RWPE1 (cell line): ENCODE measurements around the gene SREBF1.

ENCODE experiments used
- CTCF ChIA-PET: fragments of 350-600 bp; sonication (Branson Sonifier 250); formaldehyde crosslinking; extraction: SDS; loops from one replicate; lab custom pipeline; 2021; lab: Yijun Ruan, JAX
- POLR2A ChIA-PET: fragments of 400-600 bp; formaldehyde crosslinking; extraction: SDS; loops from one replicate; lab custom pipeline; 2020; ENCODE audit warnings: antibody characterized with exemption; ENCODE audit not compliant: low non-redundant PET; lab: Yijun Ruan, JAX
- DNase-seq: peaks from one replicate; pipeline ENCODE4 v3.0.0; 2012; ENCODE audit warnings: low spot score
- H3K27ac ChIP-seq: fragments of 450-650 bp; 2 replicates; pipeline ENCODE4 v1.5.1; 2017
- CTCF ChIP-seq: fragments of 450-650 bp; conservative IDR thresholded peaks from 2 replicates; pipeline ENCODE4 v1.5.1; 2017; ENCODE audit warnings: low read depth, mild to moderate bottlenecking

Gene SREBF1

GRCh38 chr17:17844500-17844899 lies 7.7 kb upstream of the SREBF1 start:
- no peak for DNase-seq
- no peak for TF ChIP-seq CTCF
- ChIA-PET POLR2A (no interaction called here), CTCF (interaction anchor here (1.0 kb wide), 1 partner anchor 33 kb away, joined by 3 read pairs; no protein-coding TSS in a partner anchor)
- H3K27ac ChIP-seq = peak overlapping the region; percentile 100

- DNase-seq = no peak
- TF ChIP-seq CTCF = no peak
- CTCF ChIA-PET = interaction anchor here (0.7 kb wide), 1 partner anchor 8 kb away, joined by 4 read pairs; no protein-coding TSS in a partner anchor
- POLR2A ChIA-PET = no interaction called here
- peak overlapping the region; percentile 100 for H3K27ac ChIP-seq
These were observed 7.3 kb upstream of the SREBF1 start for GRCh38 chr17:17844079-17844478.

- no peak for TF ChIP-seq CTCF
- ChIA-PET CTCF (no interaction called here), POLR2A (no interaction called here)
- DNase-seq = no peak
- H3K27ac ChIP-seq = peak overlapping the region; percentile 100
These were observed 6.3 kb upstream of the SREBF1 start for GRCh38 chr17:17843096-17843495.

GRCh38 chr17:17842111-17842876 lies 5.5 kb upstream of the SREBF1 start:
- H3K27ac ChIP-seq = peak overlapping the region; percentile 100
- TF ChIP-seq CTCF = no peak
- POLR2A ChIA-PET = interaction anchor here (1.7 kb wide), 1 partner anchor 22 kb away, joined by 4 read pairs; no protein-coding TSS in a partner anchor
- CTCF ChIA-PET = interaction anchor here (0.6 to 0.7 kb wide), 3 partner anchors 18 to 605 kb away, joined by 3 read pairs; partner anchors contain the start of gene FLCN
- no peak for DNase-seq

GRCh38 chr17:17841601-17842025 lies 4.8 kb upstream of the SREBF1 start:
- no peak for TF ChIP-seq CTCF
- CTCF ChIA-PET = interaction anchor here (0.6 to 0.7 kb wide), 2 partner anchors 18 to 112 kb away, joined by 3 read pairs; no protein-coding TSS in a partner anchor
- POLR2A ChIA-PET = interaction anchor here (1.7 kb wide), 1 partner anchor 21 kb away, joined by 4 read pairs; no protein-coding TSS in a partner anchor
- DNase-seq = no peak
- H3K27ac ChIP-seq = peak overlapping the region; percentile 100

- DNase-seq = peak; percentile 54
- ChIA-PET CTCF (interaction anchor here (0.6 to 0.7 kb wide), 2 partner anchors 13 to 19 kb away, joined by 3 to 8 read pairs; no protein-coding TSS in a partner anchor), POLR2A (interaction anchor here (1.0 to 1.7 kb wide), 3 partner anchors 21 to 159 kb away, joined by 3 to 5 read pairs (median 4); no protein-coding TSS in a partner anchor)
- peak overlapping the region; percentile 100 for H3K27ac ChIP-seq
- TF ChIP-seq CTCF = no peak
These were observed 4.2 kb upstream of the SREBF1 start for GRCh38 chr17:17840751-17841591.
